ENCODE results near the gene DGKZ.

Gene DGKZ

GRCh38 chr11:46414466-46414796, 67.2 kb downstream of the DGKZ start:
- H3K4me1 ChIP-seq (ENCODE audit: control insufficient read depth in 2 of 2, insufficient read depth in 1 of 2, low read depth in 1 of 2, low read length in 2 of 2), result peaks cover 6 to 13% of the 10 kb centered on the region in 2 donors
- no peaks in the 10 kb centered on the region for H3K9me3 ChIP-seq (replicated peaks in 1 of 2; ENCODE audit: control insufficient read depth in 2 of 2, insufficient read depth in 1 of 2, low read depth in 1 of 2, low read length in 2 of 2)
- no peak for DNase-seq (ENCODE audit: low spot score)
- H3K23ac ChIP-seq (ENCODE audit: low read depth, low read length, poor library complexity), result no peak overlapping the region
- H3K4me2 ChIP-seq (ENCODE audit: insufficient read depth, low read length, poor library complexity, severe bottlenecking), result no peak overlapping the region
- no peak overlapping the region for H2BK120ac ChIP-seq (ENCODE audit: low read depth, low read length)
- no peak overlapping the region for H2AFZ ChIP-seq (ENCODE audit: low read length)
- no peak overlapping the region for H2AK5ac ChIP-seq (ENCODE audit: low read depth, low read length)
- H4K8ac ChIP-seq (ENCODE audit: low read depth, low read length), result no peak overlapping the region
- WGBS, 2 donors (ENCODE audit: extremely low coverage in 2 of 2, insufficient read length in 2 of 2, insufficient replicate concordance in 1 of 2), result no CpG with 5 or more reads among the region's 5 CpGs
- H3K18ac ChIP-seq (ENCODE audit: low read length), result no peak overlapping the region
- no peak overlapping the region for H3K27ac ChIP-seq (replicated peaks; ENCODE audit: low read length)
- H3K79me1 ChIP-seq (ENCODE audit: low read depth, low read length), result no peaks in the 10 kb centered on the region
- no peak overlapping the region for H2BK12ac ChIP-seq (ENCODE audit: low read length)
- H3K27me3 ChIP-seq (ENCODE audit: control insufficient read depth in 3 of 3, insufficient read depth in 3 of 3, low read depth in 1 of 3, low read length in 3 of 3), result no peaks in the 10 kb centered on the region
- H2BK5ac ChIP-seq (ENCODE audit: low read length), result no peak overlapping the region
- H3K36me3 ChIP-seq (replicated peaks in 1 of 2; ENCODE audit: control insufficient read depth in 2 of 2, insufficient read depth in 2 of 2, low read length in 2 of 2), result peaks cover 16 to 64% of the 10 kb centered on the region in 2 donors
- H3K9ac ChIP-seq (ENCODE audit: low read depth, low read length, poor library complexity), result no peak overlapping the region
- no peak overlapping the region for H3K14ac ChIP-seq (ENCODE audit: low read length)
- no peak overlapping the region for H4K91ac ChIP-seq (ENCODE audit: low read depth, low read length, poor library complexity)
- no peak overlapping the region for H3K4me3 ChIP-seq (ENCODE audit: low read length in 2 of 2)
- no peak overlapping the region for H3K4ac ChIP-seq (ENCODE audit: low read length)
- no peak overlapping the region for H2BK15ac ChIP-seq (ENCODE audit: low read length)

GRCh38 chr11:46414879-46415278, 67.6 kb downstream of the DGKZ start:
- no peak overlapping the region for H3K18ac ChIP-seq (ENCODE audit: low read length)
- H3K14ac ChIP-seq (ENCODE audit: low read length), result no peak overlapping the region
- no peak overlapping the region for H3K23ac ChIP-seq (ENCODE audit: low read depth, low read length, poor library complexity)
- H3K4me3 ChIP-seq (ENCODE audit: low read length in 2 of 2), result no peak overlapping the region
- DNase-seq (ENCODE audit: low spot score), result no peak
- peak overlapping the region; percentile 18 for H3K9ac ChIP-seq (ENCODE audit: low read depth, low read length, poor library complexity)
- no peak overlapping the region for H3K4ac ChIP-seq (ENCODE audit: low read length)
- H2BK15ac ChIP-seq (ENCODE audit: low read length), result no peak overlapping the region
- H2AFZ ChIP-seq (ENCODE audit: low read length), result no peak overlapping the region
- H3K4me2 ChIP-seq (ENCODE audit: insufficient read depth, low read length, poor library complexity, severe bottlenecking), result no peak overlapping the region
- H3K27me3 ChIP-seq (ENCODE audit: control insufficient read depth in 3 of 3, insufficient read depth in 3 of 3, low read depth in 1 of 3, low read length in 3 of 3), result no peaks in the 10 kb centered on the region
- no peaks in the 10 kb centered on the region for H3K9me3 ChIP-seq (replicated peaks in 1 of 2; ENCODE audit: control insufficient read depth in 2 of 2, insufficient read depth in 1 of 2, low read depth in 1 of 2, low read length in 2 of 2)
- no peak overlapping the region for H3K27ac ChIP-seq (replicated peaks; ENCODE audit: low read length)
- WGBS, 2 donors (ENCODE audit: extremely low coverage in 2 of 2, insufficient read length in 2 of 2, insufficient replicate concordance in 1 of 2), result no CpG with 5 or more reads among the region's 3 CpGs
- no peak overlapping the region for H2AK5ac ChIP-seq (ENCODE audit: low read depth, low read length)
- H3K36me3 ChIP-seq (replicated peaks in 1 of 2; ENCODE audit: control insufficient read depth in 2 of 2, insufficient read depth in 2 of 2, low read length in 2 of 2), result peaks cover 15 to 59% of the 10 kb centered on the region in 2 donors
- no peak overlapping the region for H4K8ac ChIP-seq (ENCODE audit: low read depth, low read length)
- no peak overlapping the region for H2BK5ac ChIP-seq (ENCODE audit: low read length)
- no peak overlapping the region for H4K91ac ChIP-seq (ENCODE audit: low read depth, low read length, poor library complexity)
- H2BK12ac ChIP-seq (ENCODE audit: low read length), result no peak overlapping the region
- H3K4me1 ChIP-seq (ENCODE audit: control insufficient read depth in 2 of 2, insufficient read depth in 1 of 2, low read depth in 1 of 2, low read length in 2 of 2), result peaks cover 6 to 13% of the 10 kb centered on the region in 2 donors
- H2BK120ac ChIP-seq (ENCODE audit: low read depth, low read length), result no peak overlapping the region
- no peaks in the 10 kb centered on the region for H3K79me1 ChIP-seq (ENCODE audit: low read depth, low read length)

GRCh38 chr11:46417711-46418110, 70.4 kb downstream of the DGKZ start:
- no peak overlapping the region for H3K27ac ChIP-seq (replicated peaks; ENCODE audit: low read length)
- no peak overlapping the region for H2AK5ac ChIP-seq (ENCODE audit: low read depth, low read length)
- no peak overlapping the region for H2BK120ac ChIP-seq (ENCODE audit: low read depth, low read length)
- H3K9ac ChIP-seq (ENCODE audit: low read depth, low read length, poor library complexity), result no peak overlapping the region
- H3K27me3 ChIP-seq (ENCODE audit: control insufficient read depth in 3 of 3, insufficient read depth in 3 of 3, low read depth in 1 of 3, low read length in 3 of 3), result no peaks in the 10 kb centered on the region
- H4K8ac ChIP-seq (ENCODE audit: low read depth, low read length), result no peak overlapping the region
- H2BK12ac ChIP-seq (ENCODE audit: low read length), result no peak overlapping the region
- no CpG with 5 or more reads among the region's 7 CpGs for WGBS, 2 donors (ENCODE audit: extremely low coverage in 2 of 2, insufficient read length in 2 of 2, insufficient replicate concordance in 1 of 2)
- no peak overlapping the region for H3K14ac ChIP-seq (ENCODE audit: low read length)
- H3K4ac ChIP-seq (ENCODE audit: low read length), result no peak overlapping the region
- H2AFZ ChIP-seq (ENCODE audit: low read length), result no peak overlapping the region
- no peak overlapping the region for H2BK5ac ChIP-seq (ENCODE audit: low read length)
- no peaks in the 10 kb centered on the region for H3K9me3 ChIP-seq (replicated peaks in 1 of 2; ENCODE audit: control insufficient read depth in 2 of 2, insufficient read depth in 1 of 2, low read depth in 1 of 2, low read length in 2 of 2)
- H3K4me2 ChIP-seq (ENCODE audit: insufficient read depth, low read length, poor library complexity, severe bottlenecking), result no peak overlapping the region
- no peak overlapping the region for H3K18ac ChIP-seq (ENCODE audit: low read length)
- H3K23ac ChIP-seq (ENCODE audit: low read depth, low read length, poor library complexity), result no peak overlapping the region
- H3K4me3 ChIP-seq (ENCODE audit: low read length in 2 of 2), result no peak overlapping the region
- H3K79me1 ChIP-seq (ENCODE audit: low read depth, low read length), result no peaks in the 10 kb centered on the region
- H2BK15ac ChIP-seq (ENCODE audit: low read length), result no peak overlapping the region
- peaks cover 6 to 8% of the 10 kb centered on the region in 2 donors for H3K4me1 ChIP-seq (ENCODE audit: control insufficient read depth in 2 of 2, insufficient read depth in 1 of 2, low read depth in 1 of 2, low read length in 2 of 2)
- peaks cover 15 to 60% of the 10 kb centered on the region in 2 donors for H3K36me3 ChIP-seq (replicated peaks in 1 of 2; ENCODE audit: control insufficient read depth in 2 of 2, insufficient read depth in 2 of 2, low read length in 2 of 2)
- DNase-seq (ENCODE audit: low spot score), result peak; percentile 44
- H4K91ac ChIP-seq (ENCODE audit: low read depth, low read length, poor library complexity), result no peak overlapping the region

GRCh38 chr11:46418751-46419150, 71.5 kb downstream of the DGKZ start:
- Histone ChIP-seq H3K14ac (ENCODE audit: low read length) (no peak overlapping the region), H3K9ac (ENCODE audit: low read depth, low read length, poor library complexity) (no peak overlapping the region), H2AK5ac (ENCODE audit: low read depth, low read length) (no peak overlapping the region), H2BK120ac (ENCODE audit: low read depth, low read length) (no peak overlapping the region), H2BK12ac (ENCODE audit: low read length) (no peak overlapping the region), H3K4me3 (ENCODE audit: low read length in 2 of 2) (no peak overlapping the region), H4K91ac (ENCODE audit: low read depth, low read length, poor library complexity) (no peak overlapping the region), H2AFZ (ENCODE audit: low read length) (no peak overlapping the region), H3K27me3 (ENCODE audit: control insufficient read depth in 3 of 3, insufficient read depth in 3 of 3, low read depth in 1 of 3, low read length in 3 of 3) (no peaks in the 10 kb centered on the region), H3K4me2 (ENCODE audit: insufficient read depth, low read length, poor library complexity, severe bottlenecking) (no peak overlapping the region), H3K9me3 (replicated peaks in 1 of 2; ENCODE audit: control insufficient read depth in 2 of 2, insufficient read depth in 1 of 2, low read depth in 1 of 2, low read length in 2 of 2) (no peaks in the 10 kb centered on the region), H3K27ac (replicated peaks; ENCODE audit: low read length) (no peak overlapping the region), H3K4ac (ENCODE audit: low read length) (no peak overlapping the region), H3K79me1 (ENCODE audit: low read depth, low read length) (no peaks in the 10 kb centered on the region), H2BK5ac (ENCODE audit: low read length) (no peak overlapping the region), H3K4me1 (ENCODE audit: control insufficient read depth in 2 of 2, insufficient read depth in 1 of 2, low read depth in 1 of 2, low read length in 2 of 2) (peaks cover 6 to 8% of the 10 kb centered on the region in 2 donors), H3K23ac (ENCODE audit: low read depth, low read length, poor library complexity) (no peak overlapping the region), H3K36me3 (replicated peaks in 1 of 2; ENCODE audit: control insufficient read depth in 2 of 2, insufficient read depth in 2 of 2, low read length in 2 of 2) (peaks cover 11 to 56% of the 10 kb centered on the region in 2 donors), H2BK15ac (ENCODE audit: low read length) (no peak overlapping the region), H3K18ac (ENCODE audit: low read length) (no peak overlapping the region), H4K8ac (ENCODE audit: low read depth, low read length) (no peak overlapping the region)
- WGBS, 2 donors (ENCODE audit: extremely low coverage in 2 of 2, insufficient read length in 2 of 2, insufficient replicate concordance in 1 of 2), result no CpG with 5 or more reads among the region's 5 CpGs
- DNase-seq (ENCODE audit: low spot score), result no peak

Data from neuronal stem cell (in vitro differentiated cells).